ENCODE measurements around the gene SFXN4.

The SFXN4 gene

GRCh38 chr10:119165171-119166117, at the start of gene SFXN4:
Gene SFXN4, minus strand, starts transcription at chr10:119165714. Its CDS starts 67 bp downstream, at chr10:119165647.
- Histone ChIP-seq H3K4me2 (peak within 1 kb of the TSS; percentile 93), H3K9me3 (no peaks in the 10 kb centered on the region), H3K4me3 (peak within 1 kb of the TSS; percentile 80), H3K36me3 (peaks cover 72% of the 10 kb centered on the region), H3K4me1 (peaks cover 35% of the 10 kb centered on the region), H3K27ac (peak within 1 kb of the TSS; percentile 95), H3K9ac (peak within 1 kb of the TSS; percentile 93), H4K20me1 (no peaks in the 10 kb centered on the region), H3K27me3 (no peaks in the 10 kb centered on the region)
- no peak for TF ChIP-seq Cebpa-rat (IDR thresholded peaks at IDR 0.05)

- Histone ChIP-seq H3K4me1 (peaks cover 24% of the 10 kb centered on the region), H3K36me3 (no peaks in the 10 kb centered on the region), H3K27ac (no peak overlapping the region), H3K4me3 (no peak overlapping the region), H3K9me3 (no peaks in the 10 kb centered on the region), H3K27me3 (peaks cover 54% of the 10 kb centered on the region), H3K9ac (no peak overlapping the region), H4K20me1 (peaks cover 23% of the 10 kb centered on the region), H3K4me2 (no peak overlapping the region)
- TF ChIP-seq Cebpa-rat (IDR thresholded peaks at IDR 0.05): no peak
These were observed 46.3 kb upstream of the SFXN4 start for GRCh38 chr10:119211625-119212441.

GRCh38 chr10:119211176-119211575, 45.7 kb upstream of the SFXN4 start:
- peaks cover 23% of the 10 kb centered on the region for H4K20me1 ChIP-seq
- H3K9ac ChIP-seq: no peak overlapping the region
- no peaks in the 10 kb centered on the region for H3K36me3 ChIP-seq
- H3K27ac ChIP-seq: no peak overlapping the region
- H3K4me1 ChIP-seq: peaks cover 28% of the 10 kb centered on the region
- H3K27me3 ChIP-seq: peaks cover 54% of the 10 kb centered on the region
- no peak for TF ChIP-seq Cebpa-rat (IDR thresholded peaks at IDR 0.05)
- no peak overlapping the region for H3K4me2 ChIP-seq
- H3K4me3 ChIP-seq: no peak overlapping the region
- no peaks in the 10 kb centered on the region for H3K9me3 ChIP-seq

GRCh38 chr10:119210633-119211032, 45.1 kb upstream of the SFXN4 start:
- no peak for TF ChIP-seq Cebpa-rat (IDR thresholded peaks at IDR 0.05)
- no peaks in the 10 kb centered on the region for H3K36me3 ChIP-seq
- no peaks in the 10 kb centered on the region for H3K9me3 ChIP-seq
- H4K20me1 ChIP-seq: peaks cover 23% of the 10 kb centered on the region
- no peak overlapping the region for H3K4me3 ChIP-seq
- H3K9ac ChIP-seq: no peak overlapping the region
- H3K4me2 ChIP-seq: no peak overlapping the region
- peaks cover 33% of the 10 kb centered on the region for H3K4me1 ChIP-seq
- no peak overlapping the region for H3K27ac ChIP-seq
- peaks cover 54% of the 10 kb centered on the region for H3K27me3 ChIP-seq

GRCh38 chr10:119209736-119210355, 44.3 kb upstream of the SFXN4 start:
- H3K9me3 ChIP-seq: no peaks in the 10 kb centered on the region
- H3K4me1 ChIP-seq: peaks cover 33% of the 10 kb centered on the region
- H3K4me3 ChIP-seq: no peak overlapping the region
- no peaks in the 10 kb centered on the region for H3K36me3 ChIP-seq
- H4K20me1 ChIP-seq: peaks cover 23% of the 10 kb centered on the region
- no peak overlapping the region for H3K9ac ChIP-seq
- no peak for TF ChIP-seq Cebpa-rat (IDR thresholded peaks at IDR 0.05)
- H3K4me2 ChIP-seq: no peak overlapping the region
- H3K27me3 ChIP-seq: peaks cover 54% of the 10 kb centered on the region
- no peak overlapping the region for H3K27ac ChIP-seq

- Histone ChIP-seq H3K4me1 (peaks cover 33% of the 10 kb centered on the region), H3K9ac (no peak overlapping the region), H3K4me3 (no peak overlapping the region), H3K27ac (no peak overlapping the region), H3K36me3 (no peaks in the 10 kb centered on the region), H3K9me3 (no peaks in the 10 kb centered on the region), H3K4me2 (no peak overlapping the region), H4K20me1 (peaks cover 23% of the 10 kb centered on the region), H3K27me3 (peaks cover 54% of the 10 kb centered on the region)
- TF ChIP-seq Cebpa-rat (IDR thresholded peaks at IDR 0.05): no peak
These were observed 43.7 kb upstream of the SFXN4 start for GRCh38 chr10:119209035-119209735.

GRCh38 chr10:119208553-119208940, 43.0 kb upstream of the SFXN4 start:
- Histone ChIP-seq H3K36me3 (no peaks in the 10 kb centered on the region), H3K4me2 (peak overlapping the region; percentile 97), H3K9me3 (no peaks in the 10 kb centered on the region), H3K4me3 (peak overlapping the region; percentile 80; the same call in 1 of the 2 replicates), H3K4me1 (peaks cover 29% of the 10 kb centered on the region), H3K9ac (no peak overlapping the region), H3K27me3 (peaks cover 54% of the 10 kb centered on the region), H4K20me1 (peaks cover 23% of the 10 kb centered on the region), H3K27ac (no peak overlapping the region)
- TF ChIP-seq Cebpa-rat (IDR thresholded peaks at IDR 0.05): no peak

GRCh38 chr10:119207713-119208552, 42.4 kb upstream of the SFXN4 start:
- no peak for TF ChIP-seq Cebpa-rat (IDR thresholded peaks at IDR 0.05)
- Histone ChIP-seq H3K9me3 (no peaks in the 10 kb centered on the region), H3K27ac (no peak overlapping the region), H3K27me3 (peaks cover 52% of the 10 kb centered on the region), H4K20me1 (peaks cover 23% of the 10 kb centered on the region), H3K4me3 (peak overlapping the region; percentile 80), H3K36me3 (no peaks in the 10 kb centered on the region), H3K9ac (no peak overlapping the region; the same call in 1 of the 2 replicates), H3K4me1 (peaks cover 25% of the 10 kb centered on the region), H3K4me2 (peak overlapping the region; percentile 97)
